Measurements from ENCODE around the gene HAP1.
"Not testable (repeated sequence)": the region's sequence is repeated elsewhere in the genome, so short reads cannot be mapped to it uniquely, and the experiment has no call there.

Gene HAP1

GRCh38 chr17:41724476-41725050 is 9.9 kb downstream of the HAP1 start:
- DNase-seq (ENCODE audit: low spot score) = no peak

- no peak for DNase-seq (ENCODE audit: low spot score)
These were observed 10.5 kb downstream of the HAP1 start for GRCh38 chr17:41723801-41724475.

- DNase-seq (ENCODE audit: low spot score) = no peak
These were observed 12.2 kb downstream of the HAP1 start for GRCh38 chr17:41722231-41722630.

- no peak for DNase-seq (ENCODE audit: low spot score)
These were observed 16.2 kb downstream of the HAP1 start for GRCh38 chr17:41718287-41718645.

- no peak for DNase-seq (ENCODE audit: low spot score)
These were observed 16.8 kb downstream of the HAP1 start for GRCh38 chr17:41717408-41718286.

- no peak for DNase-seq (ENCODE audit: low spot score)
These were observed 22.6 kb downstream of the HAP1 start, which contains the start of gene GAST for GRCh38 chr17:41711669-41712400. Gene GAST (plus strand): TSS chr17:41712331. CDS start chr17:41715437, 3,106 bp downstream.

- no peak for DNase-seq (ENCODE audit: low spot score)
These were observed 23.9 kb downstream of the HAP1 start for GRCh38 chr17:41710472-41711090.

- DNase-seq (ENCODE audit: low spot score) = no peak
These were observed 26.4 kb downstream of the HAP1 start for GRCh38 chr17:41707803-41708669.

- DNase-seq (ENCODE audit: low spot score) = no peak
These were observed 29.0 kb downstream of the HAP1 start for GRCh38 chr17:41705271-41705991.

- no peak for DNase-seq (ENCODE audit: low spot score)
These were observed 31.7 kb downstream of the HAP1 start for GRCh38 chr17:41702712-41703111.

- DNase-seq (ENCODE audit: low spot score) = not testable (repeated sequence)
These were observed 33.6 kb downstream of the HAP1 start for GRCh38 chr17:41700843-41701242.

DNA sequence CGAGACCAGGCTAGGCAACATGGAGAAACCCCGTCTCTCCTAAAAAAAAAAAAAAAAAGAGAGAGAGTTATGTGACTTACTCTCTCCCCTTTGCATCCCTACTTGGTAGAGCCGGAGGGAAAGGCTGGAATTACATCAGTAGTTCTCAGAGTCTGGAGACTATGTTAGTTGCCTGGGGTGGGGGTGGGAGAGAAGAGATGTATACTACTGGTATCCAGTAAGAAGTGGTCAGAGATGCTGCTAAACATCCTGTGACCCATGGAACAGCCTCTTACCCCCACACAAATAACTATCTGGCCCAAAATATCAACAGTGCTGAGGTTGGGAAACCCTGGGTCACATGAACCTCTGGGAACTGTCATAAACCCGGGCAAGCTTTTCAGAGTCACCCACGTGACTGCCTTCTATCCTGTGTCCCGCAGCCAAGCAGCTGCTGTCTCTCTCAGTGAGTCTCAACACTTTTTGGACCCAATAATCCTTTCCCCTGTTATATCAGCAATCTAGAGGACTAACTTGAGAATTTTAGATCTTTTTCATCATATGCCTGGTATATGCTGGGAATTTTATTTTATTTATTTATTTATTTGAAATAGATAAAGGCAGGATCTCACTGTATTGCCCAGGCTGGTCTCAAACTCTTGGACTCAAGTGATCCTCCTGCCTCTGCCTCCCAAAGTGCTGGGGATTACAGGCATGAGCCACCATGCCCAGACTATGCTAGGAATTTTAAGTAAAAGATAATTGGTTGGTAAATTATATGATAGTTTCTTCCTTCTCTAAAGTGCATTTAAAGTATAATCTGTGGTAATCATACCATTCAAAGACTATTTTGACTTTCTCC is 37.1 kb downstream of the HAP1 start:
- peak; percentile 56 for DNase-seq (ENCODE audit: low spot score)

DNA sequence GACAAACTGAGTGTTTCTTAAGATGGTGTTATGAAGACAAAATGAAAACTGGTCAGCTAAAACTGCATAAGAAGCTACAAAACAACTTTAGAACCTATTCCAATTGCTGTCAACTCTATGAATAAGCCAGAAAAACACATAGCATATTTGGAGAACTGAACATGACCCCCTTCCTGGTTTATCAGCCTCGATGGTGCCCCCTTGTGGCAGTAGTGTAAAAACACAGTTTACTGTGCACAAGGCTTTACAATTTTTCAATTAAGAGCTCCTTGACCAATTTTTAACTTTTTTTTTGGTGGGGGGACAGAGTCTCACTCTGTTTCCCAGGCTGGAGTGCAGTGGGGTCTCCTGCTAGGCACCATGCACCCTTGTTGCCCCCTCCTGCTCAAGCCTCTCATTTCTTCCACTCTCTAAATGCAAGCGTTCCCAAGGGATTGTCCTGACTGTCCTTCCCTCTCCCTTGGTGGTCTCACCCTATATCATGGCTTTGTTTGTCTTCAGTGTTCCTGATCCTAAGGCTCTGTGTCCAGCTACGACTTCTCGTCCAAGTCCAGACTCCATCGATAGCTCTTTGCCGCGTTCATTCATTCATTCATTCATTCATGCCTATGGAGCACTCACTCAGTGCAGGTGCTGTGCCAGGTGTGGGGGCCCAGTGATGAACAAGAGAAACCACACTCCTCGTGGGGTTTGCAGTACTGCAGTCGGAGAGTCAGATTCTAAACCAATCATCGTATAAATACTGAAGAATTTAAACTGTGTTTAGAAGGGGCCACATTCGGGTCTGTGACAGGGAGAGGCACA is 38.3 kb downstream of the HAP1 start:
- DNase-seq (ENCODE audit: low spot score) = peak; percentile 62

GRCh38 chr17:41695134-41695661 is 39.2 kb downstream of the HAP1 start:
- no peak for DNase-seq (ENCODE audit: low spot score)

DNA sequence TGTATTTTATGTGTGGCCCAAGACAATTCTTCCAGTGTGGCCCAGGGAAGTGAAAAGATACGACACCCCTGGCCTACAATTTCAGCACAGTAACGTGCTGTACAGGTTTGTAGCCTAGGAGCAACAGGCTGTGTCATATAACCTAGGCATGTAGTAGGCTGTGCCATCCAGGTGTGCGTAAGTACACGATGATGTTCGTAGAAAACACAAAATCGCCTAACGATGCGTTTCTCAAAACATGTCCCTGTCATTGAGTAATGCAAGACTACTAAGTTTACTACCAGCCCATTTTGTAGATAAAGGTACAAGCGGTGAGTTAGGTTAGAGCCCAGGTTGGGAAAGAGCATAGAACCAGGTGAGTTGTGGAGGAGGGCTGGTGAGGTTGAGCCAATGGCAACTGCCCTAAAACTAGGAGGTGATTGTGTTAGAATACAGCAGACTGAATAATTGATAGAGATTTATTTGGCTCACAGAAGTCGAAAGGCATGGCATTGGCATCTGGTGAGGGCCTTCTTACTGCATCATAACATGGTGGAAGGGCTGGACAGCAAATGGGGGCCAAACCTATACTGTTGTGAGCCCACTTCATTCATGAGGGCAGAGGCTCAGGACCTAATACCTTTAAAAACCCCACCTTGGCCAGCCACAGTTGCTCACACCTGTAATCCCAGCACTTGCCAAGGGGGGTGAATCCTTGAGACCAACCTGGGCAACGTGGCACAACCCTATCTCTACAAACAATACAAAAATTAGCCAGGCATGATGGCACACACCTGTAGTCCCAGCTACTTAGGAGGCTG is 41.5 kb downstream of the HAP1 start:
- DNase-seq (ENCODE audit: low spot score) = no peak

GRCh38 chr17:41691031-41691777 is 43.2 kb downstream of the HAP1 start:
- DNase-seq (ENCODE audit: low spot score) = no peak

- no peak for DNase-seq (ENCODE audit: low spot score)
These were observed 43.9 kb downstream of the HAP1 start for GRCh38 chr17:41690497-41690896.

Measured in HuH-7 (cell line).